GM18951 (cell line): Measurements from ENCODE around the gene TGM6.
"Not testable (repeated sequence)": the region's sequence is repeated elsewhere in the genome, so short reads cannot be mapped to it uniquely, and the experiment has no call there.

Experiments used
- POLR2A ChIP-seq: IDR thresholded peaks from 4 replicates; pipeline ENCODE4 v1.6.1; 2011; ENCODE audit warnings: mild to moderate bottlenecking; ENCODE audit not compliant: insufficient read length, insufficient read depth; ENCODE audit errors: extremely low read depth
- in situ Hi-C: fragments of 300-500 bp; cut with MboI; formaldehyde crosslinking; loops from one replicate; pipeline ENCODE4 v1.12.0; 2022; ENCODE audit warnings: low sequenced_read_pairs, mixed read lengths, inconsistent platforms; ENCODE audit not compliant: unreplicated experiment

Gene TGM6

DNA sequence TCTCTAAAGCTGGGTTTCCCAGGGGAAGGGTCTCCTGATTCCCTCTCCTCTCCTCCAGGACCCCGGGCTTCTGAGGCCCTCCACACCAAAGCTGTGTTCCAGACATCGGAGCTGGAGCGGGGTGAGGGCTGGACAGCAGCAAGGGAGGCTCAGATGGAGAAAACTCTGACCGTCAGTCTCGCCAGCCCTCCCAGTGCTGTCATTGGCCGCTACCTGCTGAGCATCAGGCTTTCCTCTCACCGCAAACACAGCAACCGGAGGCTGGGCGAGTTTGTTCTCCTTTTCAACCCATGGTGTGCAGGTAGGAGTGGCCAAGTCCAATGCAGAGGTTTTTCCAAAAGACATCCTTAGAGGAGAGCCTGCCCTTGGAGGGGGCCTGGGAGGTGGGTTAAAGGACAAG, 14.4 kb downstream of the TGM6 start:
- in situ Hi-C loops: no loop called here
- TF ChIP-seq POLR2A: no peak

DNA sequence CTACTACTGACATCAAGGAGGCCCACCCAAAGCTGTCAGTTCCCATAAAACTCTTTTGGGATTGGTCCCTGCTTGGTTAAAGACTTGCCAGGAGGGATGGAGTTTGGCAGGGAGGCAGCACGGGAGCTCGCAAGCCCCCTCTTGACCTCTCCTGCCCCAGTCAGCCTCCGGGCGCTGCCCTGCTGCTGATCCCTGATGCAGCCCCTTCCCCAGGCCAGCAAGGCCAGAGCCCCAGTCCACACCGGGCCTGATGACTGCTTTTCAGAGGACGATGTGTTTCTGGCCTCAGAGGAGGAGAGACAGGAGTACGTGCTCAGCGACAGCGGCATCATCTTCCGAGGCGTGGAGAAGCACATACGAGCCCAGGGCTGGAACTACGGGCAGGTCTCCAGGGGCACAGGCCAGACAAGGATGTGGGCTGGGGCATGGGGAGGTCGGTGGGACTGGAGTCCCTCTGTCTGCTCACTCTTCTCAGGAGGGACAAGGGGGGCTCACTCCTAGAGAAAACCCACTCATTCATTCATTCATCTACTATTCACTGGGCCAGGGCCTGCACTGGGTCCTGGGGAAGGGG, 15.6 kb downstream of the TGM6 start:
- no peak for TF ChIP-seq POLR2A
- in situ Hi-C loops: no loop called here

DNA sequence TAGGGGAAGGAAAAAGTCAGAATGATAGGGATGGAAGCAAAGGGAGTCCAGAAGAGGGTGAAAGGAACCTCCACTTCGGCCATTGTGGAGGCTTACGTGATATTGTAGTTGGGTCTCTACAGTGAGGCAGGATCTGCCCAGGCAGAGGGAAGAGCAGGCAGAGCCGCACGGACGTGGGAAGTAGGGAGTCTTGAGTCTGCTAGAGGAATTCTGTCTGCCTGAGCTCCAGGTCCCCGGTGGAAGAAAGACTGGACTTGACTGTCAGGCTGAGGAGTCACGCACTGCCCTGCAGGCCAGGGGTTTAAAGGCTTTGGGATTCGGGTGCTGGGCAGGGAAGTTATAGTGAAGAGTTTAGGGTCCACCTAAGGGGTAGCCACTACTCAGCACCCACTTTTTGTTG, 16.4 kb downstream of the TGM6 start:
- no peak for TF ChIP-seq POLR2A
- in situ Hi-C loops: no loop called here

DNA sequence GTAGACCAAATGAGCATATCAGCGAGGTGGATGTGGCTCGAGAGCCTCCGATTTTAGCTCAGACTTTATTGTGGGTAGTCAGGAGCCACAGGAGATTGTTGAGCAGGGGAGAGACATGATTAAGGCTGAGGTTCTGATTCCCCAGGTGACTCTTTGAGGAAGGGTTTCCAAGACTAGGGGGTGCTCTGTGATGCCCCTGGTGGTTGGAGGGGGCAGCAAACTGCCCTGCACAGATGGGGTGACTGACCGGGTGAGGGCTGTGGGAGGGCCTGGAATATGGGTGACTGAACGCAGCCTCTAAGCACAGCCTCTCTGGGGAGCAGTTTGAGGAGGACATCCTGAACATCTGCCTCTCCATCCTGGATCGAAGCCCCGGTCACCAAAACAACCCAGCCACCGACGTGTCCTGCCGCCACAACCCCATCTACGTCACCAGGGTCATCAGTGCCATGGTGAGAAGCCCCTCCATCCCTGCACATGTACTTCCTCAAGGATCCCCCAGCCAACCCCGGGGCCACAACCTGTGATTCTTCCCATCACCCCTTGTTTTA, 17.0 kb downstream of the TGM6 start:
- TF ChIP-seq POLR2A: no peak
- in situ Hi-C loops: no loop called here

DNA sequence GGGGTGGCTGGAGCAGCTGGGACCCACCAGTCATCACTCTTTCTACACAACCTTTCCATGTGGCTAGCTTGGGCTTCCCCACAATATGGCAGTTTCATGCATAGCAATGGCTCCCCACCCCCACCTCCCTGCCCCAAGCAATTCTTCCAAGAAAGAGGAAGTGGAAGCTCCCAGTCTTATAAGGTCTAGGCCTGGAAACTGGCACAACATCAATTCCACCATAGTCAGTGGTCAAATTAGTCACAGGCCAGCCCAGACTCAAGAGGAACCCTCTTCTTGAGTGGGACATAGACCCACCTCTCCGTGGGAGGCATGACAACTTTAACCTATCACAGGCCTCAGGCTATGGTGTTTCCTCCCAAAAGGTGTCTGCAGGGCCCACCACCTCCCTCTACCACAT, 17.7 kb downstream of the TGM6 start:
- TF ChIP-seq POLR2A: no peak

DNA sequence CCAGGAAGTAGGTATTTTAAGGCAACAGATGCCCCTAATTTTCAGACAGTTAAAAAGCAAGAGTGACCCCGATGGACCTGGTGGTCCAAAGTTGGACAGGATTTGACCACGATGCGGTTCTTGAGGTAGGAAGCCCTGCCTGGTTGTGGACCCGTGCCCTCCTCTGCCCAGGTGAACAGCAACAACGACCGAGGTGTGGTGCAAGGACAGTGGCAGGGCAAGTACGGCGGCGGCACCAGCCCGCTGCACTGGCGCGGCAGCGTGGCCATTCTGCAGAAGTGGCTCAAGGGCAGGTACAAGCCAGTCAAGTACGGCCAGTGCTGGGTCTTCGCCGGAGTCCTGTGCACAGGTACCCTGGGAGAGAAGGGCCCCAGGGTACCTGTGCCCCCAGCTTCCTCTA, 18.7 kb downstream of the TGM6 start:
- in situ Hi-C loops: no loop called here
- no peak for TF ChIP-seq POLR2A

More for the DNA sequence above, 17.7 kb downstream of the TGM6 start:
- in situ Hi-C loops: no loop called here

DNA sequence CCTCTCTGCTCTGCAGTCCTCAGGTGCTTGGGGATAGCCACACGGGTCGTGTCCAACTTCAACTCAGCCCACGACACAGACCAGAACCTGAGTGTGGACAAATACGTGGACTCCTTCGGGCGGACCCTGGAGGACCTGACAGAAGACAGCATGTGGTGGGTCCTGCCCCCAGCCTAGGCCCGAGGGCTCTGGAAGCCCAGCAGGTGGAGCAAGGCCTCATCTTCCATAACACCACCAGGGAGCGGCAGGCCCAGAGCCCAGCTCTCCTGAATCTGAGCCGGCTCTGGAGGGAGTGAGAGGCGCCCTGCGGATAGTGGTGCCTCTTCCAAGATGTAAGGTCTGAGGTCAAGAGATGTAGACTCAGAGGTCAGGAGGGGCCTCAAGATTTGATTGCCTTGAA, 19.6 kb downstream of the TGM6 start:
- TF ChIP-seq POLR2A: no peak
- in situ Hi-C loops: no loop called here

DNA sequence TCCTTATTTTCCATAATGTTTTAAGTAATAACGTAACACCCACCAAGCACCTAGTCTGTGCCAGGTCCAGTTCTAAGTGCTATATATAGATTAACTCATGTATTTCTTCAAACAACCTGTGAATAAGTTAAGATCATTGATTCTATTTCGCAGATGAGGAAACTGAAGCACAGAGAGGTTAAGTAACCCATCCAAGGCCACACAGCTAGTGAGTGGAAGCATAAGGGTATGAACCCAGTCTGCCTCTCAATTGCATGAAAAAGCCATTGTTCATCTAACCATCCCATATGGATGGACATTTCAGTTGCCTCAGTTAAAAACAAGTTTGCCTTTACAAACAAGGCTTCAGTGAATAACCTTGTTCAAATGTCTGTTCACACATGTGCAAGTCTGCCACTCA, 20.8 kb downstream of the TGM6 start:
- no peak for TF ChIP-seq POLR2A
- in situ Hi-C loops: no loop called here

DNA sequence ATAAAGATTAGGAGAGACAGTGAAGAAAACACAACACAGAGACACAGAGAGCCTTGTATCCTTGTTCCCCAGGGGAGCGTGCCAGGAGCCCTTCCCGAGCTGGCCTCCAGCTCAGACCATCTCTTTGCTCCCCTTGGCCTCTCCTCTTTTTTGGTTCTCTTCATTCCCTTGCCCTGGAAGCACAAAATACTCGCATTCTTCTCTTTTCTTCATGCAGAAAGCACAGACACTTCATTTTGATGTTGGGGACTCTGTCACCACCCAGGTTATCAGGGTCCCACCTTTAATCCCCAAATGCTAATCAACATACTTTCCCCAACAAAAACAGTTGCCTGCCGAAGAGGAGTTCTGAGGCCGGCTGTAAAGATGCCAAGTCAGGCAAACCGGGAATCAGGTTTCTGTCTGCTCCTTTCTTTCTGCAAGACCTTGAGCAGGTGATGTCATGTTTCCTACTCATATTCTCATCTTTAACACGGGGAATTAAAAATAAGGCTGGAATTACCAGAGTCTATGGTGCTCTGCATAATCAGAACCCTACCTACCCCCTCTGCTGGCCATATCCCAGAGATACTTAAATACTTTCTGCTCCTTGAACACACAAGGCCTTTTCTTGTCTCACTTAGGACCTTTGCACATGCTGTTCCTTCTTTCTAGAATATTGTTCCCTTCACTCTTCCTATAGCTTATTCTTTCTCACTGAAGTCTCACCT, 21.7 kb downstream of the TGM6 start:
- TF ChIP-seq POLR2A: no peak
- in situ Hi-C loops: no loop called here

DNA sequence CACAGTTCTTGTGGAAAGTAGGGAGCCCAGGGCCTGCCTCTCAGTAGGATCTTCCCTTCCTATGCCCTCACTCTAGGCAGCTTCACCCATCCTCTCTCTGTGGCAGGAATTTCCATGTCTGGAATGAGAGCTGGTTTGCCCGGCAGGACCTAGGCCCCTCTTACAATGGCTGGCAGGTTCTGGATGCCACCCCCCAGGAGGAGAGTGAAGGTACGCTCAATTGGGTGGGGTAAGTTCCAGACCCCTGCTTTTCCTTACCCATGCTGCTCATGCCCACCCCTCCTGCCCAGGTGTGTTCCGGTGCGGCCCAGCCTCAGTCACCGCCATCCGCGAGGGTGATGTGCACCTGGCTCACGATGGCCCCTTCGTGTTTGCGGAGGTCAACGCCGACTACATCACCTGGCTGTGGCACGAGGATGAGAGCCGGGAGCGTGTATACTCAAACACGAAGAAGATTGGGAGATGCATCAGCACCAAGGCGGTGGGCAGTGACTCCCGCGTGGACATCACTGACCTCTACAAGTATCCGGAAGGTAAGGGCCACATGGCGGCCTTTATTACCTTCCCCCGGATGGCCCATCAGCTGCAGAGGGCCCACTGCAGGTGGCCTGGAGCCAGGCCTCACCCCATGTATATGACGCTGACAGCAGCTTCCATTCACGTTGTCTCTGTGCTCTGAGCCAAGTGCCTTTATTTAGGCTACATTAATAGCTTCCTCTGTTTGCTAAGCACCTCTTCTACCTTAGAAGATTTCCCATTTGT, 22.8 kb downstream of the TGM6 start:
- in situ Hi-C loops: no loop called here

DNA sequence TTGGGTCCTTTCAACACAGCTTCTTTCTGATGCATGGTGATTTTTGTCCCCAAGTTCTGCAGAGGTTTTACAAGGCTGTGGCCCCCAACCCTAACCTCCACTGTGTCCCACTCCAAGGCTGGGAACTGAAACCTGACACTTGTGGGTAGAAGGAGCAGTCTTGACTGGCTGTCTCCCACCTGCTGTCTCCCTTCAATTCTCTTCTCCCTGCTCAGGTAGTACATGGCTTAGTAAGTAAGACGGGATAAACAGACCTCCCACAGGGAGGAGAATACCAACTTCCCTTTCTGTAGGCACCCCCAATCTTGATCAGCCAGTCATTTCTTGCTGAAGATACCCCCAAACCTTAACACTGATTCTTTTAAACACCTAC, 25.0 kb downstream of the TGM6 start:
- in situ Hi-C loops: no loop called here
- no peak for TF ChIP-seq POLR2A

More for the DNA sequence above, 22.8 kb downstream of the TGM6 start:
- no peak for TF ChIP-seq POLR2A

DNA sequence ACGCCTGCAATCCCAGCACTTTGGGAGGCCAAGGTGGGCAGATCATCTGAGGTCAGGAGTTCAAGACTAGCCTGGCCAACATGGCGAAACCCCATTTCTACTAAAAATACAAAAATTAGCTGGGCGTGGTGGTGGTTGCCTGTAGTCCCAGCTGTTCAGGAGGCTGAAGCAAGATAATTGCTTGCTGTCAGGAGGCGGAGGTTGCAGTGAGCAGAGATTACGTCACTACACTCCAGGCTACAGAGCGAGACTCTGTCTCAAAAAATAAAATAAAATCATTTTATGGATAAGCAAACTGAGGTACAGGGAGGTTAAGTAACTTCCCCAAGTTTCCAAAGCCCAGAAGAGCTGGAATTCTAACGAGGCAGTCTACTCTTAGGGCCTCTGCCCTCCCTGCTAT, 26.7 kb downstream of the TGM6 start:
- in situ Hi-C loops: not testable (repeated sequence)

DNA sequence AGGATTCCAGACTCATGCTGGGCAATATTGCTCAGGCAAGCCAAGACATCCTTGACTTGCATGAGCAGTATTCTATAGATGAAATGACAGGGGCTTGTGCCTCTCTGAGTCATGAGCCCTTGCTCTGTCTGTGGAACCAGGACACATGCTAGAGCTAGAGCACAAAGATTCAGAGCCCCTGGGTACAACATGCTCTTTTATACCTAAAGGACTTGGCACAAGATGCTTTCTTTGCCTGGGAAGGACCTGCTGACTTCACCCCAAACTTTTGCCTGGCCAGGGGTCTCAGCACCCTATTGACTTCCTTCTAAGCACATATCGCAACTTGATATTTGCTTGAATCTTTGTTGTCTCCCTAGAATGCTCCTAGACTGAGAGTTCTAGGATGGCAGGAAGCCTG, 27.4 kb downstream of the TGM6 start:
- in situ Hi-C loops: no loop called here
- TF ChIP-seq POLR2A: no peak

DNA sequence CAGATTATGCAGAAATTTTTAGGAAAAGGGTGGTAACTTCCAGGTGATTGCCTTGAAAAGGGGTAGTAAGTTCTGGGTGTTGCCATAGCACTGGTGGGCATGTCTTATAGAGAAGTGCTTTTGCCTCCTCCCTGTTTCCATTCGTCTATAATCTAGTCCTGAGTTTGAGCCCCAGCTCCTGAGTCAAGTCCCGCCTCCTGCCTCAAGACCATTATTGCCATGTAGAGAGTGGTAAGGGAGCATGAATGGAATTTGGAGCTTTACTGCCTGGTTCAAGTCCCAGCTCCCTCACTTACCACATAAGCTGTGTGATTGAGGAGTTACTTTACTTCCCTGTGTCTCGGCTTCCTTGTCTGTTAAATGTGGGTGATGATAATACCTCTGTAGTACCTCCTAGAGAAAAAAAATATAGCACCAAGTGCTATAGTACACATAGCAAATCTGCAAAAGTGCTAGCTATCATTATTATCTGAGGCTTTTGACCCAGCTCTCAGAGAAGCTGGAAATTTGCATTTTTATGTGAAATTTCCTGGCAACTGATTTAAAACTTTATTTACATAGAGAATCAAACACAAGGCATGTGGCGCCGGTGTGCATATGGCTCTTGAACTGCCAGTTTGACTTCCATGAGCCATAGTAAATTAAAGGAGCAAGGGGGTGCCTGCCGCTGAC, 36.0 kb downstream of the TGM6 start:
- in situ Hi-C loops: no loop called here
- no peak for TF ChIP-seq POLR2A

DNA sequence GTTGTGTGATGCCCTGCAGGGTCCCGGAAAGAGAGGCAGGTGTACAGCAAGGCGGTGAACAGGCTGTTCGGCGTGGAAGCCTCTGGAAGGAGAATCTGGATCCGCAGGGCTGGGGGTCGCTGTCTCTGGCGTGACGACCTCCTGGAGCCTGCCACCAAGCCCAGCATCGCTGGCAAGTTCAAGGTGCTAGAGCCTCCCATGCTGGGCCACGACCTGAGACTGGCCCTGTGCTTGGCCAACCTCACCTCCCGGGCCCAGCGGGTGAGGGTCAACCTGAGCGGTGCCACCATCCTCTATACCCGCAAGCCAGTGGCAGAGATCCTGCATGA, 36.5 kb downstream of the TGM6 start:
- no peak for TF ChIP-seq POLR2A
- in situ Hi-C loops: no loop called here
